IMR-90 (cell line): Measurements from ENCODE around the gene CSTB. TPM values are rescaled to one million over a fixed set of nuclear protein-coding genes. Genes with fewer than 3 reads are reported as not detected.
A peak's percentile ranks its signal among the peaks of the same experiment; 100 is the strongest.

ENCODE experiments used
- ATAC-seq: fragments of 200-7000 bp; cut with Tn5 transposase; 2 replicates; pipeline ENCODE4 v1.9.1; 2020; ENCODE audit warnings: low read depth, mild to moderate bottlenecking, moderate library complexity
- BruUV-seq: library from RNA; stranded (reverse); fragments of 400-500 nt; replicated peaks from 2 replicates; lab custom pipeline; 2021; lab: Mats Ljungman, UMichigan
- CTCF ChIA-PET: fragments of 300-600 bp; formaldehyde crosslinking; extraction: SDS; loops from one replicate; lab custom pipeline; 2021; ENCODE audit warnings: antibody characterized with exemption; lab: Yijun Ruan, JAX
- POLR2A ChIA-PET: fragments of 300-600 bp; sonication (Branson Sonifier 250); formaldehyde crosslinking; loops from one replicate; lab custom pipeline; 2022; ENCODE audit warnings: antibody characterized with exemption; ENCODE audit not compliant: unreplicated experiment; lab: Charles Lee
- DNase-seq: peaks from one replicate; pipeline ENCODE4 v3.0.0; 2013
- H2AFZ ChIP-seq: replicated peaks from 2 replicates; pipeline ENCODE3; 2013; ENCODE audit warnings: low read length, mild to moderate bottlenecking; ENCODE audit not compliant: poor library complexity
- H2AK5ac ChIP-seq: 2 replicates; pipeline ENCODE4 v1.6.1; 2013; ENCODE audit warnings: low read depth, low read length, inconsistent platforms
- H2AK9ac ChIP-seq: replicated peaks from 2 replicates; pipeline ENCODE3; 2013; ENCODE audit warnings: mild to moderate bottlenecking, low read depth, low read length, moderate library complexity; ENCODE audit not compliant: poor library complexity
- H2BK120ac ChIP-seq: 2 replicates; pipeline ENCODE4 v1.6.1; 2013; ENCODE audit warnings: low read depth, low read length, inconsistent platforms
- H2BK15ac ChIP-seq: 3 replicates; pipeline ENCODE4 v1.6.1; 2013; ENCODE audit warnings: low read depth, low read length, inconsistent platforms
- H2BK20ac ChIP-seq: 2 replicates; pipeline ENCODE4 v1.6.1; 2013; ENCODE audit warnings: low read depth, mild to moderate bottlenecking, inconsistent platforms, low read length, moderate library complexity
- H2BK5ac ChIP-seq: 2 replicates; pipeline ENCODE4 v1.6.1; 2013; ENCODE audit warnings: mild to moderate bottlenecking, low read depth, low read length, inconsistent platforms; ENCODE audit not compliant: poor library complexity, severe bottlenecking
- H3K14ac ChIP-seq: replicated peaks from 2 replicates; pipeline ENCODE4 v1.6.1; 2013; ENCODE audit warnings: low read depth, low read length, inconsistent platforms
- H3K18ac ChIP-seq: 2 replicates; pipeline ENCODE4 v1.6.1; 2013; ENCODE audit warnings: low read depth, low read length, control low read depth
- H3K23ac ChIP-seq: 2 replicates; pipeline ENCODE4 v1.6.1; 2013; ENCODE audit warnings: low read depth, low read length, inconsistent platforms
- H3K27ac ChIP-seq: 2 replicates; pipeline ENCODE4 v1.5.1; 2013; ENCODE audit warnings: mild to moderate bottlenecking, control low read depth, low read length; ENCODE audit not compliant: insufficient read depth
- H3K27me3 ChIP-seq: 2 replicates; pipeline ENCODE4 v1.6.1; 2013; ENCODE audit warnings: low read length; ENCODE audit not compliant: control insufficient read depth, insufficient read depth
- H3K36me3 ChIP-seq: 2 replicates; pipeline ENCODE4 v1.6.1; 2013; ENCODE audit warnings: low read length, mixed read lengths; ENCODE audit not compliant: control insufficient read depth, insufficient read depth
- H3K4ac ChIP-seq: 2 replicates; pipeline ENCODE4 v1.6.1; 2013; ENCODE audit warnings: low read depth, low read length, inconsistent platforms
- H3K4me1 ChIP-seq: 2 replicates; pipeline ENCODE4 v1.6.1; 2013; ENCODE audit warnings: low read length, mixed read lengths; ENCODE audit not compliant: control insufficient read depth, insufficient read depth
- H3K4me2 ChIP-seq: 2 replicates; pipeline ENCODE4 v1.6.1; 2013; ENCODE audit warnings: low read depth, mild to moderate bottlenecking, control low read depth, low read length, moderate library complexity
- H3K4me3 ChIP-seq: 2 replicates; pipeline ENCODE4 v1.5.1; 2013; ENCODE audit warnings: low read depth, mild to moderate bottlenecking, control low read depth, low read length, moderate library complexity; ENCODE audit not compliant: insufficient read depth
- H3K56ac ChIP-seq: 2 replicates; pipeline ENCODE4 v1.6.1; 2013; ENCODE audit warnings: low read length, inconsistent platforms; ENCODE audit not compliant: insufficient read depth; ENCODE audit errors: extremely low read depth
- H3K79me1 ChIP-seq, 2 experiments: 2 replicates each; pipeline ENCODE4 v1.6.1; 2013; ENCODE audit warnings: low read length in 2 of 2, inconsistent platforms in 1 of 2, low read depth in 1 of 2
- H3K9ac ChIP-seq: 2 replicates; pipeline ENCODE4 v1.6.1; 2013; ENCODE audit warnings: low read depth, low read length, control low read depth
- H3K9me1 ChIP-seq: 2 replicates; pipeline ENCODE4 v1.6.1; 2013; ENCODE audit warnings: low read length, inconsistent platforms; ENCODE audit not compliant: insufficient read depth
- H3K9me3 ChIP-seq: 2 replicates; pipeline ENCODE4 v1.6.1; 2013; ENCODE audit warnings: low read length; ENCODE audit not compliant: control insufficient read depth, insufficient read depth
- H4K20me1 ChIP-seq: 2 replicates; pipeline ENCODE4 v1.6.1; 2013; ENCODE audit warnings: low read length, inconsistent platforms; ENCODE audit not compliant: insufficient read depth
- H4K5ac ChIP-seq: 2 replicates; pipeline ENCODE4 v1.6.1; 2013; ENCODE audit warnings: mild to moderate bottlenecking, low read depth, low read length, control low read depth
- H4K8ac ChIP-seq, 2 experiments: 2 replicates each; pipeline ENCODE4 v1.6.1; 2013; ENCODE audit warnings: low read depth in 2 of 2, low read length in 2 of 2, control low read depth in 1 of 2, inconsistent platforms in 1 of 2
- H4K91ac ChIP-seq: 2 replicates; pipeline ENCODE4 v1.6.1; 2013; ENCODE audit warnings: low read depth, low read length, inconsistent platforms; ENCODE audit not compliant: insufficient read depth
- BHLHE40 ChIP-seq: fragments of 150-350 bp; IDR thresholded peaks from 2 replicates; pipeline ENCODE4 v1.6.1; 2016; ENCODE audit warnings: mild to moderate bottlenecking, low read depth, low read length
- CEBPB ChIP-seq: IDR thresholded peaks from 2 replicates; pipeline ENCODE4 v1.6.1; 2012; ENCODE audit warnings: low read depth, low read length, improper control_type of control experiment
- CHD1 ChIP-seq: IDR thresholded peaks from 2 replicates; pipeline ENCODE4 v1.6.1; 2012; ENCODE audit warnings: low read depth, low read length, improper control_type of control experiment
- MAFK ChIP-seq: IDR thresholded peaks from 2 replicates; pipeline ENCODE4 v1.6.1; 2012; ENCODE audit warnings: low read depth, low read length, improper control_type of control experiment
- MAZ ChIP-seq: IDR thresholded peaks from 2 replicates; pipeline ENCODE4 v1.6.1; 2012; ENCODE audit warnings: low read depth, mild to moderate bottlenecking, low read length, improper control_type of control experiment, moderate library complexity, borderline replicate concordance
- NFE2L2 ChIP-seq: fragments of 150-350 bp; IDR thresholded peaks from 2 replicates; pipeline ENCODE4 v1.6.1; 2016; ENCODE audit warnings: low read depth, mild to moderate bottlenecking, low read length
- RAD21 ChIP-seq: IDR thresholded peaks from 2 replicates; pipeline ENCODE4 v1.6.1; 2012; ENCODE audit warnings: low read length, improper control_type of control experiment
- RCOR1 ChIP-seq: IDR thresholded peaks from 2 replicates; pipeline ENCODE4 v1.6.1; 2012; ENCODE audit warnings: mild to moderate bottlenecking, low read length, improper control_type of control experiment; ENCODE audit not compliant: insufficient replicate concordance
- SMC3 ChIP-seq: fragments of 150-350 bp; IDR thresholded peaks from 2 replicates; pipeline ENCODE4 v1.6.1; 2016; ENCODE audit warnings: low read depth, mild to moderate bottlenecking, antibody characterized with exemption, low read length, moderate library complexity
- WGBS, 2 experiments: methylation state at CpG; one replicate each; pipeline versions ENCODE4 v1.1.5 to v1.1.7; 2013; ENCODE audit warnings: missing lambda C conversion rate in 2 of 2; ENCODE audit not compliant: insufficient read length in 1 of 2; ENCODE audit errors: extremely low coverage in 2 of 2; 5-methylcytosine and 5-hydroxymethylcytosine counted together
- dilution Hi-C: fragments of 300-500 bp; cut with HindIII; formaldehyde crosslinking; loops from one replicate; pipeline ENCODE4 v1.14.3; 2018; ENCODE audit warnings: low sequenced_read_pairs; ENCODE audit not compliant: unreplicated experiment
- in situ Hi-C: fragments of 300-500 bp; cut with MboI; formaldehyde crosslinking; loops from 3 replicates; pipeline ENCODE4 v1.14.3; 2019; ENCODE audit warnings: low sequenced_read_pairs, inconsistent platforms, mixed read lengths
- intact Hi-C: fragments of 100-400 bp; cut with micrococcal nuclease; formaldehyde crosslinking; loops from 2 replicates; pipeline ENCODE4 v1.10.0; 2022
- polyA plus RNA-seq, 3 experiments: library from polyadenylated mRNA; depleted of rRNA; stranded (reverse); fragments of >200 nt; gene quantifications; 2 replicates each; pipeline ENCODE4 v1.2.3, GENCODE V29; 2012; ENCODE audit warnings: low replicate concordance in 1 of 3
- total RNA-seq: library from RNA; depleted of rRNA; stranded (reverse); fragments of >200 nt; gene quantifications from 2 replicates; pipeline ENCODE4 v1.2.3, GENCODE V29; 2012
- TF ChIP-seq, protein P1 (sequence below): conservative IDR thresholded peaks from 2 replicates; pipeline ENCODE4 v1.5.1; 2012; ENCODE audit warnings: mild to moderate bottlenecking, low read depth, low read length, improper control_type of control experiment
- TF ChIP-seq, protein P2 (sequence below): fragments of 150-350 bp; IDR thresholded peaks from 2 replicates; pipeline ENCODE4 v1.6.1; 2017; ENCODE audit warnings: mild to moderate bottlenecking, antibody characterized with exemption, low read length, low read depth

Gene CSTB
- total and polyA plus RNA-seq, 2 of the 4 experiments (the other 2 are of a cell fraction) = 6.1 to 71.7 TPM

DNA sequence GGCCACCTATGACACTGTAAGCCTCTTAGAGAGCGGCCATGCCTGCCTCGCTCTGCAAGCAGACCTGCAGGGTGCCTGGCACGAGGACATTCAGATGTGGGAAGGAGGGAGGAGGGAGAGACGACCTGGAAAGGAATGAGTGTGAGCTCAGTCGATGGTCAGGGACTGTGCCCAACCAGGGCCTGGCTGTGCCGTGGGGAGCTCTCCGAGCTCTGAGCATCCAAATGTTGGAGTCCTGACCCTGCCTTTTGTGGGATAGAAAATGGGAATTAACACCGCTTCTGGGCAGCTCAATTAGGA, 7.3 kb downstream of the CSTB start:
- Histone ChIP-seq H3K9me1 (peaks cover 9% of the 10 kb centered on the region), H2BK20ac (0 out of 2 replicates have a peak overlapping the region, but pooled peaks have one; percentile 59), H2AK9ac (peak overlapping the region; percentile 98), H3K4me2 (no peak overlapping the region), H3K9me3 (no peaks in the 10 kb centered on the region), H4K20me1 (no peaks in the 10 kb centered on the region), H2AFZ (peak overlapping the region; percentile 76), H3K79me1 (peaks cover 0 to 8% of the 10 kb centered on the region in 2 experiments; a peak in 2 of 4 replicates), H3K4me1 (peaks cover 14% of the 10 kb centered on the region), H4K5ac (peak overlapping the region; percentile 91), H2AK5ac (peak overlapping the region; percentile 85), H3K9ac (no peak overlapping the region), H2BK15ac (no peak overlapping the region; the same call in 2 of the 3 replicates), H3K14ac (no peak overlapping the region), H2BK120ac (peak overlapping the region; percentile 59), H3K36me3 (peaks cover 8% of the 10 kb centered on the region), H4K8ac (peak overlapping the region; percentile 94; a peak in 3 of 4 replicates), H3K27me3 (no peaks in the 10 kb centered on the region), H2BK5ac (no peak overlapping the region), H3K4ac (peak overlapping the region; percentile 93; the same call in 1 of the 2 replicates), H3K4me3 (no peak overlapping the region), H3K27ac (no peak overlapping the region), H3K23ac (no peak overlapping the region), H4K91ac (peak overlapping the region; percentile 89), H3K18ac (no peak overlapping the region; the same call in 1 of the 2 replicates), H3K56ac (no peak overlapping the region)
- POLR2A ChIA-PET = no interaction called here
- no TSS peak for BruUV-seq
- dilution Hi-C loops = no loop called here
- ATAC-seq = no peak
- intact Hi-C loops = no loop called here
- no peak for TF ChIP-seq NFE2L2
- TF ChIP-seq MAZ = no peak
- TF ChIP-seq, protein P1, sequence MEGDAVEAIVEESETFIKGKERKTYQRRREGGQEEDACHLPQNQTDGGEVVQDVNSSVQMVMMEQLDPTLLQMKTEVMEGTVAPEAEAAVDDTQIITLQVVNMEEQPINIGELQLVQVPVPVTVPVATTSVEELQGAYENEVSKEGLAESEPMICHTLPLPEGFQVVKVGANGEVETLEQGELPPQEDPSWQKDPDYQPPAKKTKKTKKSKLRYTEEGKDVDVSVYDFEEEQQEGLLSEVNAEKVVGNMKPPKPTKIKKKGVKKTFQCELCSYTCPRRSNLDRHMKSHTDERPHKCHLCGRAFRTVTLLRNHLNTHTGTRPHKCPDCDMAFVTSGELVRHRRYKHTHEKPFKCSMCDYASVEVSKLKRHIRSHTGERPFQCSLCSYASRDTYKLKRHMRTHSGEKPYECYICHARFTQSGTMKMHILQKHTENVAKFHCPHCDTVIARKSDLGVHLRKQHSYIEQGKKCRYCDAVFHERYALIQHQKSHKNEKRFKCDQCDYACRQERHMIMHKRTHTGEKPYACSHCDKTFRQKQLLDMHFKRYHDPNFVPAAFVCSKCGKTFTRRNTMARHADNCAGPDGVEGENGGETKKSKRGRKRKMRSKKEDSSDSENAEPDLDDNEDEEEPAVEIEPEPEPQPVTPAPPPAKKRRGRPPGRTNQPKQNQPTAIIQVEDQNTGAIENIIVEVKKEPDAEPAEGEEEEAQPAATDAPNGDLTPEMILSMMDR = no peak
- no peak for TF ChIP-seq BHLHE40
- no peak for TF ChIP-seq CEBPB
- TF ChIP-seq SMC3 = no peak
- TF ChIP-seq, protein P2, sequence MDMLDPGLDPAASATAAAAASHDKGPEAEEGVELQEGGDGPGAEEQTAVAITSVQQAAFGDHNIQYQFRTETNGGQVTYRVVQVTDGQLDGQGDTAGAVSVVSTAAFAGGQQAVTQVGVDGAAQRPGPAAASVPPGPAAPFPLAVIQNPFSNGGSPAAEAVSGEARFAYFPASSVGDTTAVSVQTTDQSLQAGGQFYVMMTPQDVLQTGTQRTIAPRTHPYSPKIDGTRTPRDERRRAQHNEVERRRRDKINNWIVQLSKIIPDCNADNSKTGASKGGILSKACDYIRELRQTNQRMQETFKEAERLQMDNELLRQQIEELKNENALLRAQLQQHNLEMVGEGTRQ = no peak
- no peak for TF ChIP-seq MAFK
- TF ChIP-seq CHD1 = no peak
- no peak for TF ChIP-seq RCOR1
- no peak for TF ChIP-seq RAD21
- in situ Hi-C loops = no loop called here
- WGBS, 2 experiments = 82% methylated on average over 3 of the region's 8 CpGs; no CpG with 5 or more reads in 1 of the 2 experiments
- DNase-seq = no peak
- CTCF ChIA-PET = no interaction called here
